HG03097 (cell line): Measurements from ENCODE around the gene GRHL1.

Experiments
- ATAC-seq: cut with Tn5 transposase; IDR thresholded peaks from one replicate; pipeline ENCODE4 v1.9.1; 2021; ENCODE audit not compliant: unreplicated experiment, low FRiP score

Gene GRHL1

GRCh38 chr2:10036095-10036884 is 84.8 kb downstream of the GRHL1 start:
- peak; percentile 46 for ATAC-seq

GRCh38 chr2:10038123-10038522 is 86.6 kb downstream of the GRHL1 start:
- no peak for ATAC-seq

- no peak for ATAC-seq
Observed at GRCh38 chr2:10038716-10039115, 87.2 kb downstream of the GRHL1 start.

GRCh38 chr2:10039658-10040410 is 88.3 kb downstream of the GRHL1 start:
- ATAC-seq = no peak

- ATAC-seq = no peak
Observed at GRCh38 chr2:10041711-10042110, 90.2 kb downstream of the GRHL1 start.

- ATAC-seq = no peak
Observed at GRCh38 chr2:10042301-10043161, 91.0 kb downstream of the GRHL1 start.

- ATAC-seq = peak; percentile 68
Observed at GRCh38 chr2:10043256-10043905, 91.9 kb downstream of the GRHL1 start, which contains the start of gene KLF11. KLF11 (plus strand) TSS chr2:10043550; CDS start chr2:10043717, 167 bp downstream.

GRCh38 chr2:10043906-10044601 is 92.6 kb downstream of the GRHL1 start:
- peak; percentile 37 for ATAC-seq

GRCh38 chr2:10045561-10046355 is 94.3 kb downstream of the GRHL1 start:
- ATAC-seq = no peak

- no peak for ATAC-seq
Observed at GRCh38 chr2:10046931-10047330, 95.4 kb downstream of the GRHL1 start.

- no peak for ATAC-seq
Observed at GRCh38 chr2:10047616-10048500, 96.4 kb downstream of the GRHL1 start.

- no peak for ATAC-seq
Observed at GRCh38 chr2:10048501-10049171, 97.1 kb downstream of the GRHL1 start.
